ELF-1 (cell line): Measurements from ENCODE around the gene PTK7.
A peak's percentile ranks its signal among the peaks of the same experiment; 100 is the strongest.
"Not testable (repeated sequence)": the region's sequence is repeated elsewhere in the genome, so short reads cannot be mapped to it uniquely, and the experiment has no call there.

Experiments
- DNase-seq: peaks from one replicate; pipeline ENCODE4 v3.0.0-alpha.2; 2016; ENCODE audit warnings: low read depth, low spot score

The PTK7 gene

DNA sequence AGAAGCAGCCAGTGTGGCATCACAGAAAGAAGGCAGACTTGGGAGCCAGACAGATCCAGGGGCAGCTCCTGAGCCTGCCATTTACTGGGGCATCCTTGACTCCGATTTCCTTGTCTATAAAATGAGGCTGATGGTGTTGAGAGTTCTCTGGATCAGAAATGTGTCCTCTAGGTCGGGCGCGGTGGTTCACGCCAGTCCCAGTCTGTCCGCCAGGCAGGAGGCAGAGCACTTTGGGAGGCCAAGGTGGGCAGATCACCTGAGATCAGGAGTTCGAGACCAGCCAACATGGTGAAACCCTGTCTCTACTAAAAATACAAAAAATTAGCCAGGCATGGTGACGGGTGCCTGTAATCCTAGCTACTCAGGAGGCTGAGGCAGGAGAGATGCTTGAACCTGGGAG lies 41.4 kb downstream of the PTK7 start:
- DNase-seq: not testable (repeated sequence)

GRCh38 chr6:43119482-43119881 lies 43.4 kb downstream of the PTK7 start:
- no peak for DNase-seq

- no peak for DNase-seq
Observed at GRCh38 chr6:43120101-43120763, 44.1 kb downstream of the PTK7 start.

- DNase-seq: peak; percentile 89
Observed at GRCh38 chr6:43120944-43121913, 45.1 kb downstream of the PTK7 start.

- DNase-seq: peak; percentile 41
Observed at GRCh38 chr6:43122146-43122545, 46.0 kb downstream of the PTK7 start.

- DNase-seq: peak; percentile 81
Observed at GRCh38 chr6:43123461-43124314, 47.6 kb downstream of the PTK7 start.

DNA sequence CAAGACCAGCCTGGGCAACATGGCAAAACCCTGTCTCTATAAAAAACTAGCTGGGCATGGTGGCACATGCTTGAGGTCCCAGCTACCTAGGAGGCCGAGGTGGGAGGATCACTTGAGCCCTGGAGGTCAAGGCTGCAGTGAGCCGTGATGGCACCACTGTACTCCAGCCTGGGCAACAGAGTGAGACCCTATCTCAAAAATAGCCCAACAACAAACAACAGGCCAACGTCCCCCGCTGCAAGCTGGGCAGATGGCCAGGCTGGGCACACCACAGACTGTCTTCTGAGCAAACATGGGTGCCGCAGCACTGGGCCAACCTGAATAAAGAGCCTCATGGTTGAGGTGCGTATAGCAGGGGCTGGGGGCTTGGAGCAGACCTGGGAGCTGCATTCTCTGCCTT lies 48.4 kb downstream of the PTK7 start:
- DNase-seq: no peak

DNA sequence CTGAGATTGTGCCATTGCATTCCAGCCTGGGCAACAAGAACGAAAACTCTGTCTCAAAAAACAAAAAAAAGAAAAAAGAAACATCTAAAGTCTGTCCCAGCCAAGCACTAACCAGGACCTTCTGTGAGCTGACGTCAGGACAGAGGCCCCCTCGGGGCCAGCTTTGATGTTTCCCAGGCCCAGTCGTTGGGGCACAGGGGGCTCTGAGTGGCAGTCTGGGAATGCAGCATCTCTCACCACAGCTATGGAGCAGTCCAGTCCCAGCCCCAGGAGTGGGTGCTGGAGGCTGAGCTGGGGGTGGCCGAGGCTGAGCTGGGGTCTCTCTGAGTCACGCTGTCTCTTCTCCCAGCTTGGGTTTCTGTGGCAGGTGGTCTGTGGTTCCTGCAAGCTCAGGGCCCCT lies 49.0 kb downstream of the PTK7 start:
- DNase-seq: peak; percentile 74

DNA sequence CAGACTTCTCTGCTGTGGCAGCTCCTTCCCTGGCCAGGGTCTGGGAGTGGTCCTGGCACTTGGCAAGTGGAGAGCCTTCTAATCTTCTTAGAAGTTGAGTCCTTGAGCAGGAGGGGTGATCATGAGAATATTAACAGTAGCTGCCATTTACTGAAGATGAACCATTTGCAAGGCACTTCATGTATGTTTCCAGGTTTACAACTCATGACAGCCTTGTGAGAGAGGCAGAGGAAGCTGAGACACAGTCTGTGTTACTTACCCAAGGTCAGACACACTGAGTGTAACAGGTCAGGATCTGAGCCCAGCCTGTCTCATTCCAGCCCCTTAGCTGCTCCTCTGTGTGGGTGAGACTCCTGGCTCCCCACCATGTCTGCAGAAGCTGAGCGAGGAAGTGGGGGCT lies 49.4 kb downstream of the PTK7 start:
- no peak for DNase-seq

DNA sequence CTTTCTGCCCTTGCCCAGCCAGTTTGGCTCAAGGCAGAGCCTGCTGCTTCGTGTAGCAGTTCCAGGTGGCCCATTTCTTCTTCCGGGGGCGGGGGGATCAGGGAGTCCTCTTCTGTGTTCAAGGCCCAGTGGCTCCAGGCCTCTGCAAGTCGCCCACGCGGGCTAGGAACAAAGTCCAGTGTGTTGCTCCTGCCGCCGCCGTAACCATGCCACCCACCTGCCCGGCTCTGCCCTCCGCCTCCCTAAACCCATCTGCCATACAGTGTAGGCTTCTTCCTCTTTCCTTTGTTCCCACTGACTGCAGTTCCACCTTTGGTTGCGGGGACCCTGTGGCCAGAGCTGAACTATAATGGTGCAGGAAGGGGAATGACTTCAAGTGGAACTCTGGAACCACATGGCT lies 51.1 kb downstream of the PTK7 start:
- DNase-seq: no peak

GRCh38 chr6:43127877-43128276 lies 51.8 kb downstream of the PTK7 start:
- DNase-seq: no peak

DNA sequence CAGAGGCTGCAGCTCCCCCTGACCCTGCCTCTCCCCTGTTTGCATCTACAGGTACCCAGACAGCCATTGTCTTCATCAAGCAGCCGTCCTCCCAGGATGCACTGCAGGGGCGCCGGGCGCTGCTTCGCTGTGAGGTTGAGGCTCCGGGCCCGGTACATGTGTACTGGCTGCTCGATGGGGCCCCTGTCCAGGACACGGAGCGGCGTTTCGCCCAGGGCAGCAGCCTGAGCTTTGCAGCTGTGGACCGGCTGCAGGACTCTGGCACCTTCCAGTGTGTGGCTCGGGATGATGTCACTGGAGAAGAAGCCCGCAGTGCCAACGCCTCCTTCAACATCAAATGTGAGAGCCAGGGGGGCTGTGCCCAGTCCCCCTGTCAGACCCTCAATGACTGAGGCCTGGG lies 52.8 kb downstream of the PTK7 start:
- no peak for DNase-seq

DNA sequence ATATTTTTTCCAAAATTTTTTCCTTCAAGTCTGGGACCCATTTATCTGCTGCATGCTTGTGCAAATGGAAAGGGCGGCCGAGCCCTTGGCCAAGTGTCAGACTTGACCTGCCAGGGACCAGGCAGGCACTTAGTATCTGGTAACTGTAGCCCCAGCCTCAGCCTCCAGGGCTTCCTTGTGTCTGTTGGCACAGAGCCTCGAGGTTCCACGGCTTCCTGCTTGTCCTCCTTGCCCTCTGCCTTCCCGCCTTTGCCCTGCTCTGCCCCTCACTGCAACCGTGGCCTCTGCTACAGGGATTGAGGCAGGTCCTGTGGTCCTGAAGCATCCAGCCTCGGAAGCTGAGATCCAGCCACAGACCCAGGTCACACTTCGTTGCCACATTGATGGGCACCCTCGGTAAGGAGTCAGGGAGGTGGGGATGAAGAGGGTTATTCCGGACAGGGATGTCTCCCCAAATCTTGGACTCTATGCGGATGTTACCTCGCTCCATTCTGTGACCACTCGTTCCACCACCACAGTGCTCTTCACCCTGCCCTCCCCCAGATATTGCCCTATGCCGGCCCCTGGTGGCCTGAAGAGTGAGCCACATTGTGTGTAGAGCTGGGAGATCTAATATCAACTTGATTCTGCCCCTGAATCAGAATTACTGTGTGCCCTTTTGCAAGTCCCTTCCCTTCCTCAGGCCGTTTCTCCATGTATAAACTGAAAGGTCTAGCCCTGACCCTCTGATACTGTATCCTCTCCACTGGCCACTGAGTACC lies 53.5 kb downstream of the PTK7 start:
- DNase-seq: peak; percentile 36

DNA sequence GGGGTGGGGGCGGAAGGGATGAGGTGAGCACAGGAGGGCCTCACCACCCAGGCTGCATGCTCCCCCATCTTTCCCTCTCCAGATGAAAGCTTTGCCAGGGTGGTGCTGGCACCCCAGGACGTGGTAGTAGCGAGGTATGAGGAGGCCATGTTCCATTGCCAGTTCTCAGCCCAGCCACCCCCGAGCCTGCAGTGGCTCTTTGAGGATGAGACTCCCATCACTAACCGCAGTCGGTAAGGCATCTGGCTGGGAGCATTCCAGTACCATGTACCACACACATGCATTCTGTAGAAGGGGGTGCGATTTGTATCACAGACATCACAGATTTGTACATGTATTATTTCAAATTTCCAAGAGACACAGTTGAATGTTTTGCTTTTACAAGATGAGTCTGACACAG lies 54.3 kb downstream of the PTK7 start:
- DNase-seq: no peak

GRCh38 chr6:43131379-43131778 lies 55.3 kb downstream of the PTK7 start:
- DNase-seq: not testable (repeated sequence)

GRCh38 chr6:43138267-43138666 lies 62.2 kb downstream of the PTK7 start:
- DNase-seq: no peak

- DNase-seq: not testable (repeated sequence)
Observed at GRCh38 chr6:43139973-43140372, 63.9 kb downstream of the PTK7 start.

GRCh38 chr6:43141644-43142043 lies 65.5 kb downstream of the PTK7 start:
- DNase-seq: no peak

GRCh38 chr6:43142101-43142500 lies 66.0 kb downstream of the PTK7 start:
- no peak for DNase-seq

GRCh38 chr6:43143235-43144128 lies 67.4 kb downstream of the PTK7 start:
- peak; percentile 99 for DNase-seq
